HG03108 (cell line): ENCODE measurements around the gene HDAC9.
"Not testable (repeated sequence)": the region's sequence is repeated elsewhere in the genome, so short reads cannot be mapped to it uniquely, and the experiment has no call there.

ENCODE experiments used
- ATAC-seq: cut with Tn5 transposase; IDR thresholded peaks from one replicate; pipeline ENCODE4 v1.9.1; 2021; ENCODE audit warnings: moderate library complexity; ENCODE audit not compliant: unreplicated experiment

The HDAC9 gene

GRCh38 chr7:18996583-18996982 lies 501.0 kb downstream of the HDAC9 start:
- ATAC-seq: no peak

GRCh38 chr7:18997477-18998150 lies 502.1 kb downstream of the HDAC9 start:
- ATAC-seq: no peak

- ATAC-seq: no peak
Measured at GRCh38 chr7:19000410-19000809, 504.9 kb downstream of the HDAC9 start.

- ATAC-seq: no peak
Measured at GRCh38 chr7:19001854-19002253, 506.3 kb downstream of the HDAC9 start.

GRCh38 chr7:19009241-19009935 lies 513.8 kb downstream of the HDAC9 start:
- no peak for ATAC-seq

- no peak for ATAC-seq
Measured at GRCh38 chr7:19009936-19010280, 514.4 kb downstream of the HDAC9 start.

GRCh38 chr7:19011212-19011611 lies 515.7 kb downstream of the HDAC9 start:
- no peak for ATAC-seq

- no peak for ATAC-seq
Measured at GRCh38 chr7:19015098-19015497, 519.5 kb downstream of the HDAC9 start.

GRCh38 chr7:19016140-19016539 lies 520.6 kb downstream of the HDAC9 start:
- no peak for ATAC-seq

- ATAC-seq: no peak
Measured at GRCh38 chr7:19017374-19017773, 521.8 kb downstream of the HDAC9 start.

- ATAC-seq: no peak
Measured at GRCh38 chr7:19020062-19020461, 524.5 kb downstream of the HDAC9 start.

- ATAC-seq: no peak
Measured at GRCh38 chr7:19020711-19021110, 525.2 kb downstream of the HDAC9 start.

- ATAC-seq: no peak
Measured at GRCh38 chr7:19023477-19023876, 527.9 kb downstream of the HDAC9 start.

- ATAC-seq: no peak
Measured at GRCh38 chr7:19024261-19024660, 528.7 kb downstream of the HDAC9 start.

GRCh38 chr7:19026888-19027287 lies 531.3 kb downstream of the HDAC9 start:
- no peak for ATAC-seq

GRCh38 chr7:19030281-19030680 lies 534.7 kb downstream of the HDAC9 start:
- ATAC-seq: no peak

- ATAC-seq: not testable (repeated sequence)
Measured at GRCh38 chr7:19032942-19033341, 537.4 kb downstream of the HDAC9 start.

- ATAC-seq: peak; percentile 69
Measured at GRCh38 chr7:19051767-19052375, 556.3 kb downstream of the HDAC9 start.
